HG02759 (cell line): ENCODE data around the gene SUGP1.

ENCODE experiments used
- ATAC-seq: cut with Tn5 transposase; IDR thresholded peaks from one replicate; pipeline ENCODE4 v1.9.1; 2021; ENCODE audit warnings: mild to moderate bottlenecking, moderate library complexity; ENCODE audit not compliant: unreplicated experiment

Gene SUGP1

DNA sequence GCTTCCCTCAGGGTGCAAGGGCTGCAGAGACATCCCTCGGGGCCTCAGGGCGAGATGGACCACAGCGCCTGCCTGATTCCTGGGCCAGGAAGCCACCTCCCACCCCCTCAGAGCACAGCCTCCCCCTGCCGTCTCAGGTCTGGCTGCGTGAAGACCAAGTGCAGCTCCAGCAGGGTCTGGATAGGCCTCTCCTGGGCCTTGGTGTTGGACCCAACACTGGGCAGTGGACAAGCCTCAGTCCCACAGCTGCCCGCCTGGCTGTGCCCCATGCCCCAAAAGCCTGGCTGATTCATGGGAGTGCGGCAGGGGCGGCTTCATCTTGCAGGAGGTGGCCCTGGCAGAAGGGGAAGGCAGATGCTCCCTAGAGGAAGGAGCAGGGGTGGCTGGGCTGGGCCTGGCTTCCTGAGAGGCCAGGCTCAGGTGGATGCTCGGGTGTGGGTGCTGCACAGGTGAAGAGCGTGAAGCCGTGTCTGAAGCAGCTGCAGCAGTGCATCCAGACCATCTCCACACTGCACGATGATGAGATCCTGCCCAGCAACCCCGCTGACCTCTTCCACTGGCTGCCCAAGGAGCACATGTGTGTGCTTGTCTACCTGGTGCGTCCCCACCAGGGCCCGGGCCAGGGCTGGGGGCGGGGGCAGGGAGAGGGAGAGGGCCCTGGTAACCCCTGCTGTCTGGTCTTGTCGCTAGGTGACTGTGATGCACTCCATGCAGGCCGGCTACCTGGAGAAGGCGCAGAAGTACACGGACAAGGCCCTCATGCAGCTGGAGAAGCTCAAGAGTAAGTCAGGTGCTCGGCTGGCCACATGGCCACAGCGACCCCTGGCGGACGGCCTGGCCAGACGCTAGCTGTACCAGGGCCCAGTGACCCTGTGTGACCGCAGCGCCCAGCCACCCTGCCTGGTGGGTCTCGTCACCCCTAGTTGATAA lies 22.0 kb upstream of the SUGP1 start:
- ATAC-seq, result no peak

DNA sequence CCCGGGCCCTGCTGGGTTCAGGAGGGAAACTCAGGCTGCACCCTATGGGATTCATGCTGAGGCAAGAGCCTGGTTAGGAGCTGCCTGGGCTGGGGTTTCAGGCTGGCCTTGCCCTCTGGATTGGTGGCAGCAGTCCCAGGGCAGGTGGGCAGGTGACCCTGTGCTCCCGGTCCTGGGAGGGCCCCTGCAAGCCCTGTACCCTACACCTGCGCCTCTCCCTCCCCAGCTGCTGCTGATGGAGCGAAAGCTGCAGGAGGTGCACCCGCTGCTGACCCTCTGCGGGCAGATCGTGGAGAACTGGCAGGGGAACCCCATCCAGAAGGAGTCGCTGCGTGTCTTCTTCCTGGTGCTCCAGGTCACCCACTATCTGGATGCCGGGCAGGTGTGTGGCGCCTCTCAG lies 20.7 kb upstream of the SUGP1 start:
- no peak for ATAC-seq

DNA sequence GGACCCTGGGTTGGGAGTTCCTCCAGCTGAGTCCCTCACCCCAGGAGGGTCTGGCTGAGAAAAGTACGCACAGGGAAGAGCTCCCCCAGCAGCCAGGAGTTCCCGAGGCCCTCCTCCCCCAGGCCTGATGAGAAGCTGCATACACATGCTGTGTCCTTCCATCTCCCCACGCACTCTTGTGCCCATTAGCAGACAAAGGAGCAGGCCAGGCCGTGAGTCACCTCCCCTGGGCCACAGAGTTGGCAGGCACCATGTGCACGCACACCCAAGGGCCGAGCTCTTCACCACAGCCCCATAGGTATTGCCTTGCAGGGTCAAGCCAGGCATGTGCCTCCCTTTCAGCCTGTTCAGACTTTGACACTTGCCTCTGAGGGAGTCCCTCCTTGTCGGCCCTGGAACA lies 17.8 kb upstream of the SUGP1 start:
- no peak for ATAC-seq

DNA sequence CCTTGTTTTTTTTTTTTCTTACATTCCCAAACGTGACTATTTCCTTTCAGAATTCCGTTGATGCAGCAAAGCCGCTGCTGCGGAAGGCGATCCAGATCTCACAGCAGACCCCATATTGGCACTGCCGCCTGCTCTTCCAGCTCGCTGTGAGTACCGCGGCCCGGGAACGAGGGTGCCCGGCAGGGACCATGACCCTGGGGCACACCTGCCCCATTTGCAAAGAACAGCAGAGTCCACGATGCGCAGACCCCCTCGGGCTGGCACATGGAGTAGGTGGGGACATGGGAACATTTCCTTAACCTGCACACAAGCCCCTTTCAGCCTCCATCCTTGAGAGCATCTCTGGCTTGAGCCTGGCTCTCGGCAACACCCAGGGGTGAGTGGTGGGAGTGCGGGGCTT lies 16.8 kb upstream of the SUGP1 start:
- ATAC-seq, result no peak

DNA sequence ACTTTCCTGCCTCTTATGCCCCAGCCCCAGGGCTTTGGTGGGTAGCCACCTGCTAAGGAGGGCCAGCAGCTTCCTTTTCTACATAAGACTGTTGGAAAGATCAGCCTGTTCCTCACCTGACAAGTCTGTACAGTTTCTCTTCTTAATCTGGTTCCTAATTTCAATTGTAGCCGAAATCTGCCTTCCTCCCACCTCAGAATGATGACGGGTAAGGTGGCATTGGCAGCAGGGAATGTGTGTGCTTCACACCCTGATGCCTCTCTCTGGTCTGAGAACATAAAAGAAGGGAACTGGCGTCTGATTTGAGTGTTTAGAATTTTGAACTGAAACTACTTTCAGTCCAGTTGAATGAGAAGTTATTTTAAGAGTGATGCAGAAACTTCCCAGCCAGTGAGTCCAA lies 16.3 kb upstream of the SUGP1 start:
- ATAC-seq, result no peak

DNA sequence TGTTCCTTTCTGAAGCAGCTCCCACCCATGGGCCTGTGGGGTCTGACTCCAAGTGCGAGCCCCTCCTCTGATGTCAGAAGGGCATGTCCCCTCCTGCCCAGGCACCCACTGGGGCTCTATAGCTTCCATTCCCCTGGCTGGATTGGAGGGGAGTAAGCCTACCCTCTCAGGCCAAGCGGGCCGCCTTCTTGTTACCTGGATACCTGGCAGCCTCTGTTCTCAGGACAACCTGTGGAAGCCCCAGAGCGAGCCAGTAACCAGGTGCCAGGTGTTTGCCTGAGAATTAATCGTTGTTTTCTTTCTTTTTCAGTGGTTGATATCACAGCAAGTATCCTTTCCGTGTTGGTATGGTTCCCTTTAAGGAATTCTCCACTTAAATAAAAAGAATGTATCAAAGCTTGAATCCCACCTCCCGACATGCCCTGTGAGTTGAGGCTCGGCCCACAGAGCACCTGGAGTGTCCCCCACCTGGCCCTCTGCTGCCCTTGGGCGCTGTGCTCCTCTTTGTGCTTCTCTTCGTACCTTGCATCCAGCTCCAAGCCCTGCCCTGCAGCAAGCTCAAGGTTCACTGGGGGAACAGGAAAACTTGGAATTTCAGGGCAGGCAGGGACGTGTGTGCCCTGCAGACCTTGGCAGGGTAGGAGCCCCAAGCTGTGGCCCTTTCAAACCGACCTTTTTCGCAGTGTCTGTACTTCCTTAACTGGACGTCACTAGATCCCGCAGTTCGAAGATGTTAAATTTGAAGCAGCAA lies 15.3 kb upstream of the SUGP1 start:
- ATAC-seq, result no peak

DNA sequence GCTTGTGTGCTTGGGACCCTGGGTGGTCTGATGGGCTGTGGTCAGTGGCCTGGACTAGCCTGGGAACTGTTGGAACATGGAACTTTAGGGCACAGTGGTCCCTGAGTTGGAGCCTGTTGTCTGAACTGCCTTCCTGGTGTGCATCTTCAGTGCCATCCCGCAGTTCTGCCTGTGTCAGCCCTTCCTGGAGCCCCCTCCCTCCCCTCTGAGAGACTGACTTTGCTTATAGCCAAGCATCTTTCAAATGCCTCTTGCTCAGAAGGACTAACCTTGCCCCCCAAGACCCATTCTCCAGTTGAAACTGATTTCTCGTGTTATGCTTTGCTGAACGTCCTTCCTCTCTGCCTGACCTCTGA lies 14.7 kb upstream of the SUGP1 start:
- ATAC-seq, result no peak

DNA sequence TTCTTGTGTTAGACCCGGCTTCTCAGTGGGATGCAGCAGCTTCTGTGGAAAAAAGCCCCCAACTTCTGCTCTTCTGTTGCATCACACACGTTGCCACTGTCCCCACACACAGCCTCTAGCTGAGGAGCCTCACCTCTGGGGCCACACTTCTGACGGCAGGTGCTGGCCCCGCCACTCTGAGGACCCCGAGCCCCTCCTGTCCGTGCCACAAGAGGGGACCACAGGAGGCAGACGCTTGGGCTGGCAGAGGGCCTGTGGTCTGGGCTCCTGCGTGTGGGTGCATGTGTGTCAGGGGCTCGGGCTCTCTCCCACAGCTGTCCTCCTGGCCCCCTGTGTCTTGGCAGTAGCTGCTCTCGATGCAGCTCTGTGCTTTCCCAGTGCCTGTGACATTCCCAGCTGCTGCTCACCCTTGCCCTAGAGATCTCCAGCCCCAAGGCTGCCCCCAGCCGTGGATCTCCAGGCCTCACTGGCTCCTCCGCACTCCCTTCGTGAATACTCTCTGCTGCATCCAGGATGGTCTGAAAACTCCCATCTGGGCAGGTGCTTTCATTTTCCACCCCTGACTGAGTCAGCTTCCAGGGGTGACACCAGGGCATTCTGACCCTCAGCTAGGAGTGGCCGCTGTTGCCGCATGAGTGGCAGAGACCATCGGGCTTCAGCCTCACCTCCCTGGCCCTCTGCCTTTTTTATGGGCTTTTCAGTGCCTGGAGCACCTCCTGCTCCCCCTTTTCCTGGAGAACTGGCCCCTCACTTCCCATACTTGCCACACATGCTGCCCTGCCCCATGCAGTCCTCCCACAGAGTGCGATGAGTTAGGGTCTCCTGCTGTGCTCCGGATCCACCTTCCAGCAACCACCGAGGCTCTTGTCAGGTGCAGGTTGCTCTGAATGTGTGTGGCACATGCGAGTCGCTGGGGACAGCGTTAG lies 14.0 kb upstream of the SUGP1 start:
- ATAC-seq, result no peak

DNA sequence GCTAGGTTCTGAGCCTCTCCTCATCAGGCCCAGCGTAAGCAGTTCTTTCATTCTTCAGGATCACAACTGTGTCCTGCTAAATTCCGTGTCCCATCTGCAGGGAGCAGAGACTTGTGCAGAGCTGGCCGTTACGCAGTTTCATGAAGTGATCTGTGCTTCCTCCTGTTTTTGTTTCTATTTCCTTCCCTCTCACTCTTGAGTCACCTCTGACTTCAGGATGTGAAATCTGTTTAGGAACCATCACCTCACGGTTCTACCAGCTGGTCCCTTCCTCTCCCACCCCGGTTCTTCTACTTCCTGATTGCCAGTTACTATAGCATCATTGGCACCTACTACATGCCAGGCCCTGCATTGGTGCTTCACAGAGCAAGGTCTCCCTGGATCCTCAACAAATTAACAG lies 8.8 kb upstream of the SUGP1 start:
- no peak for ATAC-seq

DNA sequence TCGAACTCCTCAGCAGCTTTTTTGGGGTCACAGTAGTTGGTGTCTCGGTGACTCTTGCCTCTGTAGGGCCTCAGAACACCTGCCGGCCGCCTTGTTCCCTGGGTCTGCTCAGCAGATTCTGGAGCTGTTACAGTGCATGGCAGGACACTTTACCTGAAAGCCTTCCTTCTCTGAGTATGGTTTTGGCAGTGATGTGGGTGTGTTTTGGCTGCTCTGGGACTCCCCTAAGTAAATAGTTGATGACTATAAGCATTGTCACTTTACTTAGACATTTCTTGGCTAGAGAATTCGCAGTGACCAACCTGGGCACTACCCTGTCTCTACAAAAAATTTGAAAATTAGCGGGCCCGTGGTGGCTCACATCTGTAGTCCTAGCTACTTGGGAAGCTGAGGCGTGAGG lies 7.4 kb upstream of the SUGP1 start:
- ATAC-seq, result no peak

DNA sequence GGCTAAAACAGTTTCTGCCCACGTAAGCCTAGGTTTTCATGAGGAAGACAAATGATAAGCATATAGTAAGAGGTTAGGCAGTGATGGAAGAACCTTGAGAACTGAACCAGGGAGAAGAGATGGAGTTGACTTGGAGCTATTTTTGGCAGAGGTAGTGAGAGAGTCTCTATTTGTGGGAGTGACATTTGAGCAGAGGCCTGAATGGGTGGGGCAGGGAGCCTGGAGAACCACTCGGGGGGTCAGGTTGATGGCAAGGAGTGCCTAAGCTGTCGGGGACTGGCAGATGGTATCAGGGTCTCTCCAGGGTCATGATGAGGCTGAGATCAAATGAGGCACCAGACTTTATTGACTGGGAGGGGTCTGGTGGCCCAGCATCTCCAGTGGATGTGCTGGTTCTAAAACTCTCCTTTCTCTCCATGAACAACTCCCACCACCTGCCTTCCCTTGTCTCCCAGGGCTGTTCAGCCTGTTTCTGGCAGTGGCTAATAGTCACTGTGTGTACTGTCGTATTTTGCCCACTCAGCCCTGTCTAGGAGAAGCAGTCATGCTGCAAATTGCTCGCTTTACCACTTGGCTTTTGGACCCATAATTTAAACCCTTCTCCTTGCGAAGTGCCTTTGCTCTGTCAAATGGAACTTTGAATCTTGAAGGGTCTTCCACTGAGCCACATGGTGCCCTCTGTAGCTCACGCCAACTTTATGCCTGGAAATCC lies 3.9 kb upstream of the SUGP1 start:
- ATAC-seq, result no peak

DNA sequence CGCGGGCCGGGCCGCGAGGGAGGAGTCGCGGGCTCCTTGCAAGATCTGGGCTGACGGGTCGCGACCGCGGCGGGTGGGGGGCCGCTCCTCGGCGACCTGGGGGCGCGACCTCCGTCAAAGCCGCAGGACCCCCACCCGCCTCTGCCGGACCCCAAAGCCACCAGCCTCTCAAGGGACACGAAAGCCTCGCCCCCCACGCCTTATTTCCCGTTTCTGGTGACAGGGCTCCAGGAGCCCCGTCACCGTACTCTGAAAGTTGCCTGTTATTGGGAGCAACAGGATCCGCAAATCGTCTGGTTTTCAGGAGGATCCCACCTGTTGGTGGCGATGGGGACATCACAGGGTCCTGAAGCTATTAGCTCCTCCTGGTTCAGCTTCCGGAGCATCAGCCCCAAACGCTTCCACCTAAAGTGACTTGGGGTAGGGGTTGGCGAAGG lies 850 bp upstream of the SUGP1 start:
- no peak for ATAC-seq

DNA sequence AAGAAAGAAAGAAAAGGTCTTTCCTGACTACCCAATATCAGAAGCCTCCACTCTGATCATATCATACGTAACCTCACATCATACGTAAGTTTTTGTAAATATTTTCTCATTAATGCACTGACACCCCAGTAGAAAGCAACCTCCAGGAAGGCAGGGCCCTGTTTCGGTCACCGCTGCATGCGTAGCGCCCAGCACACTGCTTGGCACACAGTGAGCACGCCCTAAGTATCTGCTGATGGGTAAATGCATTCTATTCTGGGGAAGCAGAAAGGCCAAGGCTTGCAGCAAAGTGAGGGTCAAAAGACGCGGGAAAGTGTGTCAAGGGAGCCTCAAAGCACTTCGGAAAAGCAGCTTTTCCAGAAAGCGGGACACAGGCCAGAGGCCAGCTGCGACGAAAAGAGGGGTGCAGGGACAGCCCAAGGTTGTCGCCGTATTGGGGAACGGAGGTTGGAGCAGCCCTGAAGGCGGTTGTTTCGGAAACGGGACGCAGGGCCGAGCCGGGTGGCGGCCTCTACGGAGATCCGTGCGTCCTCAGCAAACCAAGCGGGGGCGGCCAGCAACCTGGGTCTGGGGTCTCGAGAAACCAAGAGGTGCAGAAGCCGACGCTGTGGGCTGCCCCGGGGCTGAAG lies 463 bp downstream of the SUGP1 start:
- ATAC-seq, result peak; percentile 14

DNA sequence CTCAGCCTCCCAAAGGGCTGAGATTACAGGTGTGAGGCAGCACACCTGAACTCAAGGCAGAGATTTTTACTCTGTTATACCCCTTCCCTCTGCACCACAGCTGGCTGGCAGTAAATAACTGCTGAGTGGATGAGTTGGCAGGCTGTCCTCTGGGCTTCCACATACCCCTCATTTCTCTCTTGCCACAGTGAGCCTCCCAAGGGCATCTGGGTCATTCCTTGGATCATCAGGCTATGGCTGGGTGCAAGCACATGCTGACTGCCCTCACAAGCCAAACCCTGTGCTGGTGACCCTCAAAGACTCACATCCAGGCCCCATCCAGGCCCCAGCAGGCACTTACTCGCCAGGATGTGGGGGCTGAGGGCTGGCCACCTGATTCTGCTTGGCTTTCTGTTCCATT lies 4.2 kb downstream of the SUGP1 start:
- no peak for ATAC-seq

DNA sequence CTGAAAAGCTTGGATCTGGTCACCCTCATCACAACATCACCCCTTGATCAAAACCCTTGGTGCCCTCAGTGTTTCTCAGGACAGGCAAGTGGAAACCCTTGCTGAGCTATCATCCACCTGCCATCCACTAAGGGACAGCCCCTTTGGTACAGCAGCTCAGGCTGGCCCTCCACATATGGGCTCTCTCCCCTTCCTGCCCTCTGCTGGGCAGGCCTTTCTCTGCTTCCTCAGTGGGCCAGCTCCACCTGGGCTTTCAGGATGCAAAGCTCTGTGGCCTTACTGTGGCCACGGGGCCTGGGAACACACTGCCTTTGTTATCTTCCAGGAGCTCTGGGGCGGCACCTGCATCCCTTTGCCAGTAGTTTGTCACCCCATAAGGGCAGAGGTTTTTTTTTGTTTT lies 4.9 kb downstream of the SUGP1 start:
- no peak for ATAC-seq

DNA sequence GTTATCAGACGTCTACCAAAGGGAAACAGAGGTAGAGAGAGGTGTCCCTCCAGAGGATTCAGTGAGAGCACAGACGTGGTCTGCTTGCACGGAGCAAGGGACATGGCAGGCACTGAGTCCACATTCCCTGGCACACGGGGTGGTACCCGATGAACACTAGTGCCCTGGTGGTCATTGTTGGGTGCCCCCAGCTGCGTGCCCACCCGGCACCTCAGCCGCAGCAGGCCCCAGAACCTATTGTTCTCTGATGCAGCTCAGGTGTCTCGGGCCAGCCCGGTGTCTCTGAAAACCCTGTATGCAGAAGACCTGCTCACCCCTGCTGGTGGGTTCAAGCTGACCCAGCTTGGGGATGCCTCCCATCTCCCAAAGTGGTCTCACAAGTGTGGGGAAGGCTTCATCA lies 11.9 kb downstream of the SUGP1 start:
- ATAC-seq, result no peak

DNA sequence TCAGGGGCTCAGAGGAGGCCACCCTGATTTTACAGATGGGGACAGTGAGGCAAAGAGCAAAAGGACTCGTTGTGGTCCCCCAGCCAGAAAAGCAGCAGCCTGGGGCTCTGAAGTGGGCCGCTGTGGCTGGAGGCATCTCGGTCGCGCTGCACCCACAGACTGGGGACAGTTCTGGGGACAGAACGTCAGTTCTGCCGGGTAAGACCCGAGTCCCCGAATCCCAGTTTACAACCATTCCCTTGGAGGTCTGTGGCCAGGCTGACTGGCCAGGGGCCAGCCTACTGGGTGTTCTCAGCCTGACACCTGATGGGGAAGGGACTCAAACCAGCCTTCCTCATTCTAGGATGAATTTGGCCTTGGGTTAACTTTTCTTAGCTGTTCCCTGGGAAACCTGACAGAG lies 14.1 kb downstream of the SUGP1 start:
- ATAC-seq, result no peak

DNA sequence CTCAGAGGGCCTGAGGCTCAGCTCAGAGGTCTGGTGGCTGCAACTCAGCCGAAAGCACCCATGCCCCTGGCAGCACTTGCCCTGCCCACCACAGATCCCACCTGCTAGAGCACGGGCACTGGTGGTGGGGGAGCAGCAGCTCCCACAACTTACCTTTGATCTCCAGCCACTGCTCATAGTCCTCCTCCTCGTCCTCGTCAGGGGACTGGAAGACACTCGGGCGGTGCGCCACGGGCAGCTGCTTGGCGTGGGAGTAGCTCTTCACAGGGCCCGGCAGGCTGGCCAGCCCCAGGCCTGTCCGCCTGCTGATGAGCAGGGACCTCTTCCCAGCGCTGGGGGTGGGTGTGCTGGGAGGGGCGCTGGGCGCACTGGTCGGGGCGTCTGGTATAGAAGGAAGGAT lies 14.6 kb downstream of the SUGP1 start:
- no peak for ATAC-seq

DNA sequence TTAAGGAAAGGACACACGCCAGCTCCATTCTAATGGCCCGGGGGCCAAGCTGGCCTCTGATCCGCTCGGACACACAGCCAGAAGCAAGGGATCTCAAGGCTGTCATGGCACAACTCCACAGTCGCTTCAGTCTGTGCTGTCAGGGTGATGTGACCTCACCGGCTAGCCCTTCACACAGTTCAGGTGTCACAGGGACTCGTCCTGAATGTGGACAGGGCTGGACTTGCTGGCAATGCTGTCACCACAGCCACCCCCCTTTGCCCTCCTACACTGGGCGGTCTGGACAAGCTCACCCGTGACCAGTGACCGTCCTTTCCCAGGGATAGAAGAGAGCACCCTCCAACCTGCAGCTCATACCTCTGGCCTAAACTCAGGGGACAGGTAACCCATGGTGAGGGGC lies 15.2 kb downstream of the SUGP1 start:
- no peak for ATAC-seq
